Measurements from ENCODE around the gene CRISP3. TPM values are rescaled to one million over a fixed set of nuclear protein-coding genes. Genes with fewer than 3 reads are reported as not detected.

Gene CRISP3
- total RNA-seq = not detected
- polyA plus RNA-seq (2013, experiment 1 of 2) = not detected
- not detected for polyA plus RNA-seq (2013, experiment 2 of 2)
- long read RNA-seq, experiment 1 = 0 reads
- long read RNA-seq, experiment 2 = 0 reads
- long read RNA-seq, experiment 3 = 0 reads
- long read RNA-seq, experiment 4 = 0 reads

GRCh38 chr6:49744259-49744658 is at the start of gene CRISP3:
Gene CRISP3, minus strand, starts transcription at chr6:49744388. Its CDS starts 21 bp downstream, at chr6:49744367.
- no peak for TF ChIP-seq CTCF (conservative IDR thresholded peaks at IDR 0.05)
- no peak within 1 kb of the TSS for H3K27ac Mint-ChIP-seq
- Histone ChIP-seq H3K9ac (ENCODE audit: extremely low read depth, low read length, poor library complexity, severe bottlenecking) (no peak within 1 kb of the TSS), H3K4me3 (ENCODE audit: low read length) (no peak within 1 kb of the TSS), H3K9me3 (ENCODE audit: control insufficient read depth, low read length) (no peaks in the 10 kb centered on the region), H3K36me3 (ENCODE audit: control insufficient read depth, insufficient read depth, low read length) (no peaks in the 10 kb centered on the region), H3K27me3 (ENCODE audit: control insufficient read depth, insufficient read depth, low read length, poor library complexity, severe bottlenecking) (no peaks in the 10 kb centered on the region), H3K4me1 (ENCODE audit: control insufficient read depth, insufficient read depth, low read length) (no peaks in the 10 kb centered on the region), H3K27ac (ENCODE audit: low read depth, low read length) (no peak within 1 kb of the TSS)
- peaks cover 3% of the 10 kb centered on the region for H3K4me1 Mint-ChIP-seq
- no peak for DNase-seq
- H3K4me3 Mint-ChIP-seq = no peak within 1 kb of the TSS
- no peaks in the 10 kb centered on the region for H3K36me3 Mint-ChIP-seq (ENCODE audit: low read depth)
- WGBS, 2 experiments (ENCODE audit: insufficient coverage in 1 of 2, insufficient read length in 1 of 2) = 100% methylated on average over 1 of the region's 1 CpG
- no peaks in the 10 kb centered on the region for H3K9me3 Mint-ChIP-seq
- H3K27me3 Mint-ChIP-seq (ENCODE audit: insufficient read depth) = no peaks in the 10 kb centered on the region

GRCh38 chr6:49790341-49790740 is 46.2 kb upstream of the CRISP3 start:
- Histone ChIP-seq H3K36me3 (ENCODE audit: control insufficient read depth, insufficient read depth, low read length) (no peaks in the 10 kb centered on the region), H3K4me3 (ENCODE audit: low read length) (no peak overlapping the region), H3K27ac (ENCODE audit: low read depth, low read length) (no peak overlapping the region), H3K9me3 (ENCODE audit: control insufficient read depth, low read length) (no peaks in the 10 kb centered on the region), H3K4me1 (ENCODE audit: control insufficient read depth, insufficient read depth, low read length) (no peaks in the 10 kb centered on the region), H3K9ac (ENCODE audit: extremely low read depth, low read length, poor library complexity, severe bottlenecking) (no peak overlapping the region), H3K27me3 (ENCODE audit: control insufficient read depth, insufficient read depth, low read length, poor library complexity, severe bottlenecking) (no peaks in the 10 kb centered on the region)
- no peak overlapping the region for H3K4me3 Mint-ChIP-seq
- WGBS, 2 experiments (ENCODE audit: insufficient coverage in 1 of 2, insufficient read length in 1 of 2) = 88 to 100% methylated on average over 1 to 2 of the region's 2 CpGs
- no peak overlapping the region for H3K27ac Mint-ChIP-seq
- no peak for TF ChIP-seq CTCF (conservative IDR thresholded peaks at IDR 0.05)
- peaks cover 10% of the 10 kb centered on the region for H3K9me3 Mint-ChIP-seq
- no peaks in the 10 kb centered on the region for H3K4me1 Mint-ChIP-seq
- no peaks in the 10 kb centered on the region for H3K27me3 Mint-ChIP-seq (ENCODE audit: insufficient read depth)
- no peak for DNase-seq
- no peaks in the 10 kb centered on the region for H3K36me3 Mint-ChIP-seq (ENCODE audit: low read depth)

GRCh38 chr6:49787176-49787575 is 43.0 kb upstream of the CRISP3 start, which contains the start of gene PGK2:
Gene PGK2, minus strand, starts transcription at chr6:49787285. Its CDS starts 98 bp downstream, at chr6:49787187.
- H3K36me3 ChIP-seq (ENCODE audit: control insufficient read depth, insufficient read depth, low read length) = no peaks in the 10 kb centered on the region
- no peak within 1 kb of the TSS for H3K9ac ChIP-seq (ENCODE audit: extremely low read depth, low read length, poor library complexity, severe bottlenecking)
- no peaks in the 10 kb centered on the region for H3K4me1 Mint-ChIP-seq
- H3K4me3 ChIP-seq (ENCODE audit: low read length) = no peak within 1 kb of the TSS
- H3K27me3 Mint-ChIP-seq (ENCODE audit: insufficient read depth) = no peaks in the 10 kb centered on the region
- H3K4me1 ChIP-seq (ENCODE audit: control insufficient read depth, insufficient read depth, low read length) = no peaks in the 10 kb centered on the region
- no peak for TF ChIP-seq CTCF (conservative IDR thresholded peaks at IDR 0.05)
- no peak within 1 kb of the TSS for H3K27ac ChIP-seq (ENCODE audit: low read depth, low read length)
- H3K36me3 Mint-ChIP-seq (ENCODE audit: low read depth) = no peaks in the 10 kb centered on the region
- H3K9me3 Mint-ChIP-seq = no peaks in the 10 kb centered on the region
- no peak within 1 kb of the TSS for H3K27ac Mint-ChIP-seq
- 88 to 91% methylated on average over 5 to 8 of the region's 8 CpGs for WGBS, 2 experiments (ENCODE audit: insufficient coverage in 1 of 2, insufficient read length in 1 of 2)
- DNase-seq = peak; percentile 90
- no peaks in the 10 kb centered on the region for H3K9me3 ChIP-seq (ENCODE audit: control insufficient read depth, low read length)
- H3K4me3 Mint-ChIP-seq = no peak within 1 kb of the TSS
- no peaks in the 10 kb centered on the region for H3K27me3 ChIP-seq (ENCODE audit: control insufficient read depth, insufficient read depth, low read length, poor library complexity, severe bottlenecking)

Measured in endodermal cell (in vitro differentiated cells).